ENCODE data around the gene SLC6A8. TPM values are rescaled to one million over a fixed set of nuclear protein-coding genes. Genes with fewer than 3 reads are reported as not detected.

SLC6A8 gene
- total RNA-seq, result 12.4 and 24.2 TPM in 2 replicates

GRCh38 chrX:153687121-153688039, at the start of gene SLC6A8:
TSS of gene SLC6A8 (plus strand) at chrX:153687926. CDS start at chrX:153688575, 649 bp downstream.

GRCh38 chrX:153646620-153647373, 40.9 kb upstream of the SLC6A8 start, which contains the start of gene DUSP9:
TSS of gene DUSP9 (plus strand) at chrX:153647203. CDS start at chrX:153647954, 751 bp downstream.

GRCh38 chrX:153673428-153674218, 14.1 kb upstream of the SLC6A8 start, which contains the start of gene PNCK:
TSS of gene PNCK (minus strand) at chrX:153673813. CDS start at chrX:153673076, 737 bp downstream.

GRCh38 chrX:153724252-153725038, 36.7 kb downstream of the SLC6A8 start, which contains the start of the genes ABCD1 and BCAP31:
TSS of gene ABCD1 (plus strand) at chrX:153724856. CDS start at chrX:153725267, 411 bp downstream.
TSS of gene BCAP31 (minus strand) at chrX:153724387. CDS start at chrX:153723244, 1,143 bp downstream.

Small RNA genes within 50 kb of the gene (small RNA-seq; reads per million reads assigned to genes)
- gene RN7SL687P, result not detected

Other genes with a start within 250 kb of the SLC6A8 start
- gene TREX2, start 241.9 kb upstream of the SLC6A8 start, total RNA-seq, result 2.0 and 5.9 TPM in 2 replicates
- 17.3 and 23.3 TPM in 2 replicates for gene HAUS7, start 217.3 kb upstream of the SLC6A8 start, total RNA-seq
- 71.8 and 339 TPM in 2 replicates for gene BGN, start 192.9 kb upstream of the SLC6A8 start, total RNA-seq
- gene ATP2B3, start 170.3 kb upstream of the SLC6A8 start, total RNA-seq, result not detected in 2 replicates
- 34.7 and 38.2 TPM in 2 replicates for gene CCNQ, start 88.8 kb upstream of the SLC6A8 start, total RNA-seq
- gene DUSP9, start 40.7 kb upstream of the SLC6A8 start, total RNA-seq, result 0.19 and 0.33 TPM in 2 replicates
- not detected in 2 replicates for gene PNCK, start 14.1 kb upstream of the SLC6A8 start, total RNA-seq
- 245 and 312 TPM in 2 replicates for gene BCAP31, start 36.5 kb downstream of the SLC6A8 start, total RNA-seq
- gene ABCD1, start 36.9 kb downstream of the SLC6A8 start, total RNA-seq, result 13.8 and 18.3 TPM in 2 replicates
- 11.0 and 11.4 TPM in 2 replicates for gene PLXNB3, start 76.3 kb downstream of the SLC6A8 start, total RNA-seq
- gene SRPK3, start 93.1 kb downstream of the SLC6A8 start, total RNA-seq, result not detected in 2 replicates
- gene IDH3G, start 106.4 kb downstream of the SLC6A8 start, total RNA-seq, result 53.2 and 57.8 TPM in 2 replicates
- 177 and 318 TPM in 2 replicates for gene SSR4, start 106.7 kb downstream of the SLC6A8 start, total RNA-seq
- gene PDZD4, start 142.6 kb downstream of the SLC6A8 start, total RNA-seq, result 0.29 and 0.33 TPM in 2 replicates
- gene L1CAM, start 198.2 kb downstream of the SLC6A8 start, total RNA-seq, result under 0.01 and 0.19 TPM in 2 replicates
- not detected in 2 replicates for gene AVPR2, start 216.7 kb downstream of the SLC6A8 start, total RNA-seq
- 5.3 and 20.6 TPM in 2 replicates for gene ARHGAP4, start 238.3 kb downstream of the SLC6A8 start, total RNA-seq
- gene NAA10, start 247.1 kb downstream of the SLC6A8 start, total RNA-seq, result 84.9 and 138 TPM in 2 replicates